ENCODE results near the gene TRIM62.

The TRIM62 gene

DNA sequence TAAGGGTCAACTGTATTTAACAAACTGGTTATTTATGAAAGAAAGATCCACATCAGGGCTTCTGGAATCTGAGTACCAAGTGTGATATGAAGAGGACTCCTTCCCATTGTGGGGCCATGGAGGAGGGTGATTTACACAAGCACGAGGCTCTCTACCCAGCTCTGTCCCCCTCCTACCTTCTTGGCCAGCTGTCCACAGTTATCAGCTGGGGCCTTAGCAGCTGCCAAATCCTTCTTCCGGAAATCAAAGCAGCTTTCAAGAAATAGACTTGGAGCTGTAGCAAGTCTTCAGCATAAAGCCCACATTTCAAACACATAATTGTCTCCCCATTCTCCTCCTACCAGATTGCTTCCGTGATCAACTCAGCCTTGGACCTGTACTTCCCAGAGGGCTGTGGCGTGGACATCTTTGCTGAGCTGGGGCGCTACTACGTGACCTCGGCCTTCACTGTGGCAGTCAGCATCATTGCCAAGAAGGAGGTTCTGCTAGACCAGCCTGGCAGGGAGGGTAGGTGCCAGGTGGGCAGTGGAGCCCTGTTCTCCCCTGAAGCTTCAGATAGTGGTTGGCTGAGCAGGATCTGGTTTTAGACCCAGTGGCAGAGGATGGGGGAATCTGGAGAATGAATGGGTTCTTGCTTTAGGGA is 85.4 kb downstream of the TRIM62 start:
- no peak for DNase-seq

Measured in NCI-H774 (cell line).